Esophagus squamous epithelium (tissue), 5 donors: Measurements from ENCODE around the gene GLRA3. TPM values are rescaled to one million over a fixed set of nuclear protein-coding genes. Genes with fewer than 3 reads are reported as not detected.
"Not testable (repeated sequence)": the region's sequence is repeated elsewhere in the genome, so short reads cannot be mapped to it uniquely, and the experiment has no call there.

Experiments
- DNase-seq: peaks from one replicate; lab custom pipeline; 2025; lab: John Stamatoyannopoulos, UW
- H3K27ac ChIP-seq, 4 donors: fragments of 200-600 bp; sonication (generic); one replicate each; pipeline ENCODE4 v1.5.1; 2016 to 2019; ENCODE audit warnings: mild to moderate bottlenecking in 1 of 4
- H3K27me3 ChIP-seq, 4 donors: fragments of 200-600 bp; sonication (generic); 1 replicate in 3 of 4; 2 replicates in 1 of 4; pipeline versions ENCODE4 v1.5.1 to v1.6.0; 2017 to 2021; ENCODE audit warnings: antibody characterized with exemption in 1 of 4
- H3K36me3 ChIP-seq, 3 donors: fragments of 200-600 bp; sonication (generic); one replicate each; pipeline ENCODE4 v1.5.1; 2016 to 2019
- H3K4me1 ChIP-seq, 3 donors: fragments of 200-600 bp; sonication (generic); one replicate each; pipeline ENCODE4 v1.5.1; 2017 to 2019
- H3K4me3 ChIP-seq, 4 donors: fragments of 200-600 bp; sonication (generic); 1 replicate in 3 of 4; 2 replicates in 1 of 4; pipeline ENCODE4 v1.5.1; 2016 to 2019; ENCODE audit warnings: mild to moderate bottlenecking in 2 of 4, moderate library complexity in 1 of 4
- H3K9me3 ChIP-seq, 3 donors: fragments of 200-600 bp; sonication (generic); one replicate each; pipeline ENCODE4 v1.5.1; 2016 to 2019
- CTCF ChIP-seq, 6 experiments: fragments of 450-650 bp in 4 of 6; fragments of 200-600 bp in 2 of 6; sonication (generic) in 2 of 6; IDR thresholded peaks; one replicate each; pipeline ENCODE4 v1.5.1; 2016 to 2019; ENCODE audit warnings: antibody characterized with exemption in 6 of 6, mild to moderate bottlenecking in 4 of 6, moderate library complexity in 4 of 6
- POLR2A ChIP-seq, 4 donors: fragments of 450-650 bp; IDR thresholded peaks; one replicate each; pipeline ENCODE4 v1.6.1; 2017; ENCODE audit warnings: antibody characterized with exemption in 4 of 4, mild to moderate bottlenecking in 4 of 4, moderate library complexity in 3 of 4
- WGBS, 2 donors: methylation state at CpG; one replicate each; pipeline ENCODE4 v1.1.5; 2018; 5-methylcytosine and 5-hydroxymethylcytosine counted together
- intact Hi-C: fragments of 100-400 bp; cut with DNase I; formaldehyde crosslinking; loops from one replicate; pipeline ENCODE4 v1.15.0; 2022
- total RNA-seq, 4 donors: library from RNA; depleted of rRNA; stranded (reverse); fragments of >200 nt; gene quantifications; one replicate each; pipeline ENCODE4 v1.1.0, GENCODE V29; 2016
- donor health status: DM: yes; HTN: yes; CAD: no.

Gene GLRA3
- total RNA-seq, result not detected

GRCh38 chr4:174828845-174829701 lies at the start of gene GLRA3:
Gene GLRA3 (minus strand): TSS chr4:174829247. CDS start chr4:174828811, 436 bp downstream.
- no peaks in the 10 kb centered on the region for H3K36me3 ChIP-seq
- no peaks in the 10 kb centered on the region for H3K9me3 ChIP-seq
- H3K27ac ChIP-seq, result no peak within 1 kb of the TSS
- WGBS, 2 donors, result 5 to 7% methylated on average over 20 to 33 of the region's 40 CpGs
- peaks cover 0 to 17% (median 0%) of the 10 kb centered on the region in 4 donors for H3K27me3 ChIP-seq
- TF ChIP-seq CTCF (IDR thresholded peaks at IDR 0.05) (no peak), POLR2A (IDR thresholded peaks at IDR 0.05) (no peak)
- intact Hi-C loops, result no loop called here
- peak within 1 kb of the TSS in 3 of 4 donors; percentile 11 to 53 (median 15) for H3K4me3 ChIP-seq
- peaks cover 3 to 8% (median 5%) of the 10 kb centered on the region in 3 donors for H3K4me1 ChIP-seq
- DNase-seq, result no peak

- WGBS, 2 donors, result 48 to 67% methylated on average over 1 of the region's 1 CpG
- H3K27ac ChIP-seq, result no peak overlapping the region
- H3K36me3 ChIP-seq, result no peaks in the 10 kb centered on the region
- no peak overlapping the region for H3K4me3 ChIP-seq
- DNase-seq, result no peak
- intact Hi-C loops, result no loop called here
- TF ChIP-seq POLR2A (IDR thresholded peaks at IDR 0.05) (no peak), CTCF (IDR thresholded peaks at IDR 0.05) (no peak)
- H3K4me1 ChIP-seq, result no peaks in the 10 kb centered on the region
- no peaks in the 10 kb centered on the region for H3K9me3 ChIP-seq
- no peaks in the 10 kb centered on the region for H3K27me3 ChIP-seq
Measured at GRCh38 chr4:174874898-174875297, 45.9 kb upstream of the GLRA3 start.

- no peak for DNase-seq
Measured at GRCh38 chr4:174873931-174874330, 44.9 kb upstream of the GLRA3 start.

GRCh38 chr4:174873146-174873545 lies 44.1 kb upstream of the GLRA3 start:
- H3K4me1 ChIP-seq, H3K27me3 ChIP-seq, H3K9me3 ChIP-seq, H3K4me3 ChIP-seq, H3K27ac ChIP-seq, intact Hi-C loops, DNase-seq, H3K36me3 ChIP-seq: not testable (repeated sequence)
- 43% methylated on average over 4 of the region's 4 CpGs for WGBS, 2 donors

More at GRCh38 chr4:174873931-174874330, 44.9 kb upstream of the GLRA3 start:
- no peaks in the 10 kb centered on the region for H3K36me3 ChIP-seq
- H3K4me3 ChIP-seq, result no peak overlapping the region
- no peaks in the 10 kb centered on the region for H3K4me1 ChIP-seq
- WGBS, 2 donors, result 32 to 60% methylated on average over 1 of the region's 1 CpG
- TF ChIP-seq CTCF (IDR thresholded peaks at IDR 0.05), result no peak
- H3K27me3 ChIP-seq, result no peaks in the 10 kb centered on the region
- H3K27ac ChIP-seq, result no peak overlapping the region
- H3K9me3 ChIP-seq, result no peaks in the 10 kb centered on the region
- intact Hi-C loops, result no loop called here

- no peak for DNase-seq
- intact Hi-C loops, result no loop called here
- no peaks in the 10 kb centered on the region for H3K27me3 ChIP-seq
- no peaks in the 10 kb centered on the region for H3K36me3 ChIP-seq
- no peak overlapping the region for H3K27ac ChIP-seq
- H3K4me1 ChIP-seq, result no peaks in the 10 kb centered on the region
- H3K4me3 ChIP-seq, result no peak overlapping the region
- TF ChIP-seq POLR2A (IDR thresholded peaks at IDR 0.05) (no peak), CTCF (IDR thresholded peaks at IDR 0.05) (no peak)
- no peaks in the 10 kb centered on the region for H3K9me3 ChIP-seq
Measured at GRCh38 chr4:174871407-174871806, 42.4 kb upstream of the GLRA3 start.
